ENCODE data around the gene FOLR1. TPM values are rescaled to one million over a fixed set of nuclear protein-coding genes. Genes with fewer than 3 reads are reported as not detected.

Gene FOLR1
- total RNA-seq, 1 donor from 2014 or later: not detected

GRCh38 chr11:72227316-72228228 is 35.6 kb downstream of the FOLR1 start:
- no peak for TF ChIP-seq POLR2AphosphoS5 (IDR thresholded peaks at IDR 0.05; ENCODE audit: insufficient read depth in 1 of 2, low read depth in 1 of 2)
- TF ChIP-seq CTCF (IDR thresholded peaks at IDR 0.05): no peak
- TF ChIP-seq POLR2A (IDR thresholded peaks at IDR 0.05): no peak
- Histone ChIP-seq H3K27ac (no peak overlapping the region), H3K36me3 (peaks cover 0 to 39% of the 10 kb centered on the region in 2 donors), H3K4me3 (no peak overlapping the region), H3K27me3 (no peaks in the 10 kb centered on the region), H3K9me3 (no peaks in the 10 kb centered on the region), H3K4me1 (peaks cover 25% of the 10 kb centered on the region)
- intact Hi-C loops (cut with DNase I): no loop called here
- DNase-seq (ENCODE audit: extremely low spot score in 2 of 2): peak in 1 of 2 donors; percentile 83

- DNase-seq (ENCODE audit: extremely low spot score in 2 of 2): peak in 1 of 2 donors; percentile 65
- intact Hi-C loops (cut with DNase I): no loop called here
- no peak for TF ChIP-seq POLR2A (IDR thresholded peaks at IDR 0.05)
- TF ChIP-seq CTCF (IDR thresholded peaks at IDR 0.05): no peak
- no peak for TF ChIP-seq POLR2AphosphoS5 (IDR thresholded peaks at IDR 0.05; ENCODE audit: insufficient read depth in 1 of 2, low read depth in 1 of 2)
- H3K9me3 ChIP-seq: no peaks in the 10 kb centered on the region
- peaks cover 21% of the 10 kb centered on the region for H3K4me1 ChIP-seq
- no peak overlapping the region for H3K4me3 ChIP-seq
- peaks cover 0 to 43% of the 10 kb centered on the region in 2 donors for H3K36me3 ChIP-seq
- H3K27me3 ChIP-seq: no peaks in the 10 kb centered on the region
- H3K27ac ChIP-seq: no peak overlapping the region
Measured at GRCh38 chr11:72228229-72228843, 36.4 kb downstream of the FOLR1 start.

- H3K36me3 ChIP-seq: peaks cover 0 to 48% of the 10 kb centered on the region in 2 donors
- no peak for TF ChIP-seq POLR2AphosphoS5 (IDR thresholded peaks at IDR 0.05; ENCODE audit: insufficient read depth in 1 of 2, low read depth in 1 of 2)
Measured at GRCh38 chr11:72228844-72229231, 36.9 kb downstream of the FOLR1 start.

GRCh38 chr11:72229336-72229924 is 37.5 kb downstream of the FOLR1 start:
- Histone ChIP-seq H3K4me1 (peaks cover 21% of the 10 kb centered on the region), H3K27ac (no peak overlapping the region), H3K9me3 (no peaks in the 10 kb centered on the region), H3K4me3 (no peak overlapping the region), H3K36me3 (peaks cover 0 to 54% of the 10 kb centered on the region in 2 donors), H3K27me3 (no peaks in the 10 kb centered on the region)
- peak in 1 of 2 donors; percentile 67 for DNase-seq (ENCODE audit: extremely low spot score in 2 of 2)
- intact Hi-C loops (cut with DNase I): no loop called here
- no peak for TF ChIP-seq POLR2AphosphoS5 (IDR thresholded peaks at IDR 0.05; ENCODE audit: insufficient read depth in 1 of 2, low read depth in 1 of 2)
- no peak for TF ChIP-seq POLR2A (IDR thresholded peaks at IDR 0.05)
- TF ChIP-seq CTCF (IDR thresholded peaks at IDR 0.05): no peak

More at GRCh38 chr11:72228844-72229231, 36.9 kb downstream of the FOLR1 start:
- no peak overlapping the region for H3K4me3 ChIP-seq
- no peaks in the 10 kb centered on the region for H3K27me3 ChIP-seq
- DNase-seq (ENCODE audit: extremely low spot score in 2 of 2): peak in 1 of 2 donors; percentile 71
- H3K4me1 ChIP-seq: peaks cover 21% of the 10 kb centered on the region
- no peaks in the 10 kb centered on the region for H3K9me3 ChIP-seq
- intact Hi-C loops (cut with DNase I): no loop called here
- H3K27ac ChIP-seq: no peak overlapping the region

- DNase-seq (ENCODE audit: extremely low spot score in 2 of 2): peak in 1 of 2 donors; percentile 87
- H3K36me3 ChIP-seq: peaks cover 0 to 61% of the 10 kb centered on the region in 2 donors
- intact Hi-C loops (cut with DNase I): no loop called here
- no peak for TF ChIP-seq CTCF (IDR thresholded peaks at IDR 0.05)
- TF ChIP-seq POLR2AphosphoS5 (IDR thresholded peaks at IDR 0.05; ENCODE audit: insufficient read depth in 1 of 2, low read depth in 1 of 2): no peak
- no peak for TF ChIP-seq POLR2A (IDR thresholded peaks at IDR 0.05)
- H3K27ac ChIP-seq: no peak overlapping the region
- H3K27me3 ChIP-seq: no peaks in the 10 kb centered on the region
- no peaks in the 10 kb centered on the region for H3K9me3 ChIP-seq
- no peak overlapping the region for H3K4me3 ChIP-seq
- H3K4me1 ChIP-seq: peaks cover 20% of the 10 kb centered on the region
Measured at GRCh38 chr11:72229925-72230763, 38.2 kb downstream of the FOLR1 start.
